Measurements from ENCODE around the gene RAPGEF1. TPM values are rescaled to one million over a fixed set of nuclear protein-coding genes. Genes with fewer than 3 reads are reported as not detected.
"Not testable (repeated sequence)": the region's sequence is repeated elsewhere in the genome, so short reads cannot be mapped to it uniquely, and the experiment has no call there.

The RAPGEF1 gene
- total RNA-seq, 1 donor = 33.7 TPM

DNA sequence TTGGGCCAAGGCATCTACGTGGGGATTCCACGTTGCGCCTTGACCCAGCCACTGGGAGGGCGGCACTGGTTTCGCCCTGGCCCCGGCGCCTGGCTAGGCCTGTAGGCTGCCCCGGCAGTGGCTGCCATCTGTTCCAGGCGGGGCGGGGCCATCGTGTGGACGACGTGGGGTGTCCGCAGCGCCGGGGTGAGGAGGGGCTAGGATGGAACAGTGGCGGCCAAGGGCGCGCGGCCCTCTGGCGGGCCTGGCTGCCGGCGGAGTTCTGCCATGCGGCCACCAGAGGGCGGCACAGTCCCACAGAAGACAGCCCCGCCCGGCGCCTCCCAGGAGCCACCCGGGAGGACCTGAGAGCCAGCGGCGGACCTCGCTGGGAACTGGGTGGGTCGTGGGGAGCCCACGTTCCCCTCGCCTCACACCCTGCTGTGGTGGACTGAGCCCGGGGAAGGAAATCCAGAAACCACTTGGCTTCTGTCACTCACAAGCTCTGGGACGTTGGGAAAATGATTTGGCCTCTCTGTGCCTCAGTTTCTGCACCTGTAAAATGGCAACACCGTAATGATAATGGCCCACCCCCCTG, 22.6 kb upstream of the RAPGEF1 start:
- peak; percentile 73 for TF ChIP-seq CTCF (IDR thresholded peaks at IDR 0.05; ENCODE audit: insufficient read depth, low read length)
- DNase-seq (ENCODE audit: low read depth) = peak; percentile 45
- no peak overlapping the region for H3K4me3 ChIP-seq (ENCODE audit: low read depth, low read length)

GRCh38 chr9:131759017-131759647, 19.3 kb upstream of the RAPGEF1 start:
- H3K4me3 ChIP-seq (ENCODE audit: low read depth, low read length) = no peak overlapping the region
- no peak for DNase-seq (ENCODE audit: low read depth)
- no peak for TF ChIP-seq CTCF (IDR thresholded peaks at IDR 0.05; ENCODE audit: insufficient read depth, low read length)

- no peak for TF ChIP-seq CTCF (IDR thresholded peaks at IDR 0.05; ENCODE audit: insufficient read depth, low read length)
- H3K4me3 ChIP-seq (ENCODE audit: low read depth, low read length) = no peak overlapping the region
- DNase-seq (ENCODE audit: low read depth) = no peak
Measured at GRCh38 chr9:131757549-131757948, 17.7 kb upstream of the RAPGEF1 start.

DNA sequence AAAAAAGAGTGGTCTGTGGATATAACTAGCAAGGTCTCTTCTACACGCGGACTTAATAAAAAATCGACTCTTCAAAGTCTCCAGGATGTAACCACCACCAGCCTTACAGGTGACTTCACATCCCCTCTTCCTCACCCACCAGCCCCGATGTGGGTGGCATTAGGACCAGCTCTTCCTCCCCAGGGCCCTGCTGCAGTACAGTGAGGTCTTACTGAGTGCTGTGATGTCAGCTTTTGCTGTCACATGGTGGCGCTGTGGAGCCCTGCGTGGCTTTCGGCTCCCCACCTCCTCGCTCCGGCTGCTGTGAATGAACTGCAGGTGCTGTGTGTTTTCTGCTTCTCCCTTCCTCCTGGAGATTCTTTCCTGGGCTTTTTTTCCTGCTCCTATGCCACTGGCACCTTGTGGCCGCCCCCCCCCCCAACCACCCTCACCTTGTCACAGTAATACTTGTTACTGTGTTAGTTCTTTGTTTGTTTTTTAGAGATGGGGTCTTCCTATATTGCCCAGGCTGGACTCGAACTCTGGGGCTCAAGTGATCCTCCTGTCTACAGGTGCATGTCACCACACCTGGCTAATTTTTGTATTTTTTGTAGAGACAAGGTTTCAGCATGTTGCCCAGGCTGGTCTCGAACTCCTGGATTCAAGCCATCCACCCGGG, 15.8 kb upstream of the RAPGEF1 start:
- DNase-seq (ENCODE audit: low read depth) = peak; percentile 73
- no peak overlapping the region for H3K4me3 ChIP-seq (ENCODE audit: low read depth, low read length)
- peak; percentile 85 for TF ChIP-seq CTCF (IDR thresholded peaks at IDR 0.05; ENCODE audit: insufficient read depth, low read length)

DNA sequence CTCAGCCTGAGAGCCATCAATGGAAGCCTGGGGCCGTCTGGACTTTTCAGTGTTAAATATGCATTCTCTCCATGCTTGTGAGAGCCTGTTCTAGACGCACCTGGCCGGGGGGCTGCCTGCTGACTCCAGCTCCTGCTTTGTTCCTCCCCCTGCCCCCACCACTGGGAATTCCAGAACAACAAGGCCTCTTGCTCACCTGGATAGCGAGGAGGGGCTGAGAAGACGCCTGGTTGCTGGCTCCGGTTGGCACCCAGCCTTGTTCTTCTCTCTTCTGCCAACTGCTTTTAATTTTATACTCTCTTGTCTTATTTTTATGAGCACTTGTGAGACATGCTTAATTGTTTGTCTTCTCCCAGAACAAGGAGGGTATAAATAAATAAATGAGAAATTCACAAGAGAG, 15.0 kb upstream of the RAPGEF1 start:
- no peak overlapping the region for H3K4me3 ChIP-seq (ENCODE audit: low read depth, low read length)
- no peak for DNase-seq (ENCODE audit: low read depth)
- TF ChIP-seq CTCF (IDR thresholded peaks at IDR 0.05; ENCODE audit: insufficient read depth, low read length) = no peak

GRCh38 chr9:131753751-131754150, 13.9 kb upstream of the RAPGEF1 start:
- H3K4me3 ChIP-seq (ENCODE audit: low read depth, low read length); DNase-seq (ENCODE audit: low read depth): not testable (repeated sequence)

- no peak for DNase-seq (ENCODE audit: low read depth)
- TF ChIP-seq CTCF (IDR thresholded peaks at IDR 0.05; ENCODE audit: insufficient read depth, low read length) = no peak
- H3K4me3 ChIP-seq (ENCODE audit: low read depth, low read length) = no peak overlapping the region
Measured at GRCh38 chr9:131752231-131752884, 12.5 kb upstream of the RAPGEF1 start.
